ENCODE results near the gene CAPG.

The CAPG gene

DNA sequence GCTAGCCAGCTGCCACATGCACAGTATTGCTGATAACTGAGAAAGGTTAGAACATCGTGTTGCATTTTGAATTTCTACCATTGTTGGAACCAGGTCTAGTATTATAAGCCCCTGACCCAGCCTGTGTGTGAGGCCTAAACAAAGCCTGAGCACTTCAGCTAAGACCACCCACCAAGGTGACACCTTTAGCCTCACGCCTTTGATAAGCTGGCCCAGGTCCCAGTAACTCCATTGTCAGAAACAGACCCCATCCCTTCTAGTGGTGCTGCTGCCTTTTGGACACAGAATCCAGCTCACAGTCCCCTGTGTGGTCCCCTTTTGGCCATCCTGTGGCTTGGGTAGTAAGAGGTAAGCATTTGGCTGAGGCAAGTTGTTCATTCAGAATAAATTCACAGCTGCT, 54.0 kb downstream of the CAPG start:
- WGBS (ENCODE audit: insufficient coverage, insufficient read length), result no CpG with 5 or more reads among the region's 2 CpGs

DNA sequence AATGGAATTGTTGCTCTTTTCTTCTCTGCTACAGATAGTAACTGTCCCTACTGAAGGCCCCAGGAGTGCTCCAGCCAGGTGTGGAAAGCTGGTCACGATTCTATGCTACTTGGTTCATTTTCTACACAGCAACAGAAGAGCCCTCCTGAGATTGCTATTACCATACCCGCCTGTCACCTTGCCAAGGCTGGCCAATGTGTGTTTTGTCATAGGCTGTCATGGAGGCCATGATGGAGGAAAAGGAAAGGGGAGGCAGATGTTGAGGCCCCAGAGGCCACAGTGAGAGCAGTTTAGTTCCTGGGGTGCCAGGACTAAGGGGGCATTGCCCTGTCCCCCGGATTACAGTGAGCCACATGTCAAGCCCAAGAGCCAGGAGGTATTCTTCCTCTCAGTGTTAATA, 54.6 kb downstream of the CAPG start:
- 0 out of 2 replicates have a peak, but pooled peaks cover 3% of the 10 kb centered on the region for H3K4me1 ChIP-seq (ENCODE audit: control insufficient read depth, insufficient read depth, low read length)
- no peaks in the 10 kb centered on the region for H3K36me3 ChIP-seq (ENCODE audit: control insufficient read depth, insufficient read depth, low read length)
- H3K27ac ChIP-seq (ENCODE audit: low read length), result no peak overlapping the region
- H3K27me3 ChIP-seq (ENCODE audit: control insufficient read depth, insufficient read depth, low read length), result no peaks in the 10 kb centered on the region
- no peaks in the 10 kb centered on the region for H3K9me3 ChIP-seq (ENCODE audit: control insufficient read depth, insufficient read depth, low read length)
- no peak overlapping the region for H3K4me3 ChIP-seq (ENCODE audit: low read length)
- WGBS (ENCODE audit: insufficient coverage, insufficient read length), result no CpG with 5 or more reads among the region's 3 CpGs
- no peak for DNase-seq (ENCODE audit: low read depth, low spot score)

More for the DNA sequence above, 54.0 kb downstream of the CAPG start:
- Histone ChIP-seq H3K4me1 (ENCODE audit: control insufficient read depth, insufficient read depth, low read length) (0 out of 2 replicates have a peak, but pooled peaks cover 3% of the 10 kb centered on the region), H3K4me3 (ENCODE audit: low read length) (no peak overlapping the region), H3K9me3 (ENCODE audit: control insufficient read depth, insufficient read depth, low read length) (no peaks in the 10 kb centered on the region), H3K27me3 (ENCODE audit: control insufficient read depth, insufficient read depth, low read length) (no peaks in the 10 kb centered on the region), H3K36me3 (ENCODE audit: control insufficient read depth, insufficient read depth, low read length) (no peaks in the 10 kb centered on the region), H3K27ac (ENCODE audit: low read length) (no peak overlapping the region)
- DNase-seq (ENCODE audit: low read depth, low spot score), result no peak

DNA sequence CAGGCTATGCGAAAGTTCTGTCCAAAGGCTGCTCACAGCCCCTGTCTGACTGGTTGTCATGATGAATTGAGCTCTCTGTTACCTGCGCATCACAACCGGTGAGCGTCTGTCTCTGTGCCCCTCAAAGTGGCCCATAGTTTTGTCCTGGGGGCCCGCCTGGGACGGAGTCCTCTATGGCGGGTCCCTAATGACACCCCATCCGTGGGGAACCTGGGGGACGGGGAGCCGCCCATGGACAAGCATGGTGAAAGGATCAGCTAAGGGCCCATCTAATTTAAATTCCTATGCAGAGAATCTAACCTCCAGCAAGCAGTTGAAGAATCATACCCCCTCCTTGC, 55.1 kb downstream of the CAPG start:
- Histone ChIP-seq H3K27ac (ENCODE audit: low read length) (no peak overlapping the region), H3K27me3 (ENCODE audit: control insufficient read depth, insufficient read depth, low read length) (no peaks in the 10 kb centered on the region), H3K36me3 (ENCODE audit: control insufficient read depth, insufficient read depth, low read length) (no peaks in the 10 kb centered on the region), H3K4me3 (ENCODE audit: low read length) (peak overlapping the region; percentile 78; the same call in 1 of the 2 replicates), H3K9me3 (ENCODE audit: control insufficient read depth, insufficient read depth, low read length) (no peaks in the 10 kb centered on the region), H3K4me1 (ENCODE audit: control insufficient read depth, insufficient read depth, low read length) (0 out of 2 replicates have a peak, but pooled peaks cover 3% of the 10 kb centered on the region)
- no peak for DNase-seq (ENCODE audit: low read depth, low spot score)
- WGBS (ENCODE audit: insufficient coverage, insufficient read length), result no CpG with 5 or more reads among the region's 10 CpGs

DNA sequence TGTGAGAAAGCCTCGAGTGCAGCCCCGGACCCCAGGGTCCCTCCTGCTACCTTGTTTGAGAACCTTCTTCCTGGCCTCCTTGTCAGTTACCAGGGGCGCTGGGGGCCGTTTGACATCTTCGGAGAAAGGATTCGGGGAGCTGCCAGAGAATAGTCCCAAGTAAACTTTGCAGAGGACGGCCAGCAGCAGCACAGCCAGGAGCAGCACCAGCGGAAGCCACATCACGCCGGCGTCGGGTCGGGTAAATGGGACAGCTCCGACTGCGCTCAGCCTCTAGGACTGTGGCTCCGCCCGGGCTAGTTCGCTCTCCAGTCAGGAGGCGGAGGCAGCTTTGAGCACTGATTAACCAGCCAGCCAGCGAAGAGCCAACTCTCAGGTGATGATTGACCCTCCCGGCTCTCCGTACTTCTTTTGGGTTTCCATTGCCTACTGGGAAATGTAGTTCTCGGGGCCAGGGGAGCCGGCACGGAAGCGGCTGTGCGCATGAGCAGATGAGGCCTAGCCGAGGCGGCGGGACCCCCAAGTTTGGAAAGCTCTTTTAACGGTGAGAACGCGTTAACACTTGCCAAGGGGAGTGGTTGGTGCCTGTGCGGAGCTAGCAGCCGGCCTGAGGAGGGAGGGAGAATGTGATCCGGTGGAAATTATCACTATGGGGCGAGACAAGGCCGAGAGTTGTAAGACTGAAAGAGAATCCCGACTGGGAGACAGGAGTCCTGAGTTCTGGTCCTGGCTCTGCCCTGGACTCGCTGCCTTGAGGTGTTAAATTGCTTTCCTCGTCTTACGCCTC, 55.7 kb downstream of the CAPG start, which contains the start of the genes ELMOD3 and RETSAT:
Gene ELMOD3, plus strand, starts transcription at position 484 of the 787 bp plus-strand sequence. CDS start 2,430 bp downstream, outside the sequence.
Gene RETSAT, minus strand, starts transcription at position 243 of the 787 bp plus-strand sequence. Its CDS starts 21 bp downstream, at position 222.
- no CpG with 5 or more reads among the region's 42 CpGs for WGBS (ENCODE audit: insufficient coverage, insufficient read length)
- H3K27ac ChIP-seq (ENCODE audit: low read length), result no peak within 1 kb of the TSS

DNA sequence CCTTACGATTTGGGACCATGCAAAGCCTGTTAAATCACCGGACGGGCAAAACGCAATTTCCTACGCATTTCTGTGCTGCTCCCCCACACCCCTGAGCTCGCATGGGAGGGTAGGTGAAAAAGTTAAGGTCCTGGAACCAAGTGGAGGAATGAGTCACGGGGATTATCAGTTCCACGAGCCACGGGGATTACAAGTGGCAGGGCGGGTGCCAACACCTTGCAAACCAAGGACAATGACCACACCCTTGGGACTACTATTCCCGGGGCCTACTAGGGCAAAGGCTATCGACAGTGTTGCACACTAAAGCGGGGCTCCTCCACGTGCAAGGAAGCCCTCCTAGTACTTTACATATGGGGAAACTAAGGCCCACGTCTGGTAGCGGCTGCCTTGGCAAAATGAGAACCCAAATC, 56.3 kb downstream of the CAPG start:
- Histone ChIP-seq H3K4me1 (ENCODE audit: control insufficient read depth, insufficient read depth, low read length) (0 out of 2 replicates have a peak, but pooled peaks cover 3% of the 10 kb centered on the region), H3K27ac (ENCODE audit: low read length) (no peak overlapping the region), H3K36me3 (ENCODE audit: control insufficient read depth, insufficient read depth, low read length) (peaks cover 3% of the 10 kb centered on the region; the same call in 1 of the 2 replicates), H3K27me3 (ENCODE audit: control insufficient read depth, insufficient read depth, low read length) (no peaks in the 10 kb centered on the region), H3K4me3 (ENCODE audit: low read length) (peak overlapping the region; percentile 54; the same call in 1 of the 2 replicates), H3K9me3 (ENCODE audit: control insufficient read depth, insufficient read depth, low read length) (no peaks in the 10 kb centered on the region)
- WGBS (ENCODE audit: insufficient coverage, insufficient read length), result no CpG with 5 or more reads among the region's 16 CpGs
- no peak for DNase-seq (ENCODE audit: low read depth, low spot score)

More for the DNA sequence above, 55.7 kb downstream of the CAPG start, which contains the start of the genes ELMOD3 and RETSAT:
- 0 out of 2 replicates have a peak, but pooled peaks cover 3% of the 10 kb centered on the region for H3K4me1 ChIP-seq (ENCODE audit: control insufficient read depth, insufficient read depth, low read length)
- H3K9me3 ChIP-seq (ENCODE audit: control insufficient read depth, insufficient read depth, low read length), result no peaks in the 10 kb centered on the region
- peak; percentile 99 for DNase-seq (ENCODE audit: low read depth, low spot score)
- H3K36me3 ChIP-seq (ENCODE audit: control insufficient read depth, insufficient read depth, low read length), result peaks cover 3% of the 10 kb centered on the region; the same call in 1 of the 2 replicates
- H3K4me3 ChIP-seq (ENCODE audit: low read length), result peak within 1 kb of the TSS; percentile 78; the same call in 1 of the 2 replicates
- no peaks in the 10 kb centered on the region for H3K27me3 ChIP-seq (ENCODE audit: control insufficient read depth, insufficient read depth, low read length)

DNA sequence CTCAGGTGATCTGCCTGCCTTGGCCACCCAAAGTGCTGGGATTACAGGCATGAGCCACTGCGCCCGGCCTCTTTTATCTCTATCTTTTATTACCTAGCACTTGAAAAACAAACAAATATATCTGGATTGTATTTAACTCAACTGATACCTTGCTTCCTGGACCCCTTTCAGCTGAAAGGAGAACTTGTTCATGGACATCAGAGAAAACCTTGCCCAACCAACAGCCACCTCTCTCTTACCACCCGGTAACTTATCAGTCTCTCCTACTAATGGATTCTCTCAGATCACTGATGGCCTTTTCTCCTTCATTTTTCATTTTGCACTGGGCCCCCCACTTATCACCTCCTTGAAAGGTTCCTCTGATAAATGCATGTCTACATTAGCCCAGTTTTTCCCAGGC, 62.6 kb downstream of the CAPG start:
- WGBS (ENCODE audit: insufficient coverage, insufficient read length), result no CpG with 5 or more reads among the region's 3 CpGs
- Histone ChIP-seq H3K27me3 (ENCODE audit: control insufficient read depth, insufficient read depth, low read length) (no peaks in the 10 kb centered on the region), H3K27ac (ENCODE audit: low read length) (no peak overlapping the region), H3K36me3 (ENCODE audit: control insufficient read depth, insufficient read depth, low read length) (peaks cover 3% of the 10 kb centered on the region; the same call in 1 of the 2 replicates), H3K4me3 (ENCODE audit: low read length) (no peak overlapping the region), H3K9me3 (ENCODE audit: control insufficient read depth, insufficient read depth, low read length) (no peaks in the 10 kb centered on the region), H3K4me1 (ENCODE audit: control insufficient read depth, insufficient read depth, low read length) (no peaks in the 10 kb centered on the region)
- DNase-seq (ENCODE audit: low read depth, low spot score), result no peak

Data from iPS DF 6.9 (cell line).